Activated B cell treated with CpG ODN at 0.5 μM for 24 hours (primary cell): ENCODE measurements around the gene INPP5A. TPM values are rescaled to one million over a fixed set of nuclear protein-coding genes. Genes with fewer than 3 reads are reported as not detected.

Source experiments
- ATAC-seq: fragments of 200-7000 bp; cut with Tn5 transposase; one replicate; pipeline ENCODE4 v1.10.0; 2021; ENCODE audit warnings: low read depth, mild to moderate bottlenecking, moderate library complexity
- CTCF ChIA-PET: fragments of 350-600 bp; sonication (Branson Sonifier 250); formaldehyde crosslinking; loops from one replicate; lab custom pipeline; 2021; ENCODE audit warnings: antibody characterized with exemption; lab: Charles Lee
- POLR2A ChIA-PET: fragments of 350-600 bp; sonication (Branson Sonifier 250); formaldehyde crosslinking; loops from one replicate; lab custom pipeline; 2021; ENCODE audit warnings: antibody characterized with exemption; lab: Charles Lee
- DNase-seq: peaks from one replicate; pipeline ENCODE4 v3.0.0; 2022
- H3K27ac Mint-ChIP-seq: one replicate; pipeline ENCODE4 v1.8.0; 2020; ENCODE audit warnings: mixed read lengths
- H3K27me3 Mint-ChIP-seq: one replicate; pipeline ENCODE4 v1.8.0; 2021; ENCODE audit warnings: mixed read lengths
- H3K36me3 Mint-ChIP-seq: one replicate; pipeline ENCODE4 v1.8.0; 2021; ENCODE audit warnings: low read depth, mixed read lengths
- H3K4me1 Mint-ChIP-seq: one replicate; pipeline ENCODE4 v1.8.0; 2021; ENCODE audit warnings: mixed read lengths
- H3K4me3 Mint-ChIP-seq: one replicate; pipeline ENCODE4 v1.8.0; 2020; ENCODE audit warnings: mild to moderate bottlenecking, mixed read lengths
- H3K9me3 Mint-ChIP-seq: one replicate; pipeline ENCODE4 v1.8.0; 2020; ENCODE audit warnings: mixed read lengths
- CTCF ChIP-seq: fragments of 200-600 bp; IDR thresholded peaks from one replicate; pipeline ENCODE4 v1.8.0; 2022; ENCODE audit warnings: antibody characterized with exemption, mild to moderate bottlenecking
- intact Hi-C: fragments of 100-400 bp; cut with micrococcal nuclease; formaldehyde crosslinking; loops from one replicate; pipeline ENCODE4 v1.15.1; 2024
- total RNA-seq: library from RNA; stranded (reverse); gene quantifications from 2 replicates; pipeline ENCODE4 v1.2.3, GENCODE V29; 2022

Gene INPP5A
- total RNA-seq, 1 donor from 2014 or later: 24.9 TPM

GRCh38 chr10:132638130-132638515 is 100.5 kb downstream of the INPP5A start:
- Mint-ChIP-seq H3K9me3 (no peaks in the 10 kb centered on the region), H3K27me3 (no peaks in the 10 kb centered on the region), H3K27ac (no peak overlapping the region), H3K4me3 (no peak overlapping the region), H3K36me3 (peaks cover 7% of the 10 kb centered on the region), H3K4me1 (peaks cover 33% of the 10 kb centered on the region)
- no peak for ATAC-seq
- CTCF ChIA-PET: interaction anchor here (0.9 to 1.6 kb wide), 4 partner anchors 177 to 251 kb away, joined by 3 to 12 read pairs (median 4); no protein-coding TSS in a partner anchor
- intact Hi-C loops: loop anchor here (1.0 kb wide), 1 partner anchor 415 kb away; no protein-coding TSS in a partner anchor
- TF ChIP-seq CTCF: no peak
- peak; percentile 13 for DNase-seq
- POLR2A ChIA-PET: no interaction called here

- H3K9me3 Mint-ChIP-seq: no peaks in the 10 kb centered on the region
- no peak overlapping the region for H3K4me3 Mint-ChIP-seq
- intact Hi-C loops: no loop called here
- no peak for TF ChIP-seq CTCF
- H3K27me3 Mint-ChIP-seq: no peaks in the 10 kb centered on the region
- no peak for ATAC-seq
- H3K27ac Mint-ChIP-seq: no peak overlapping the region
- POLR2A ChIA-PET: no interaction called here
- H3K4me1 Mint-ChIP-seq: peaks cover 23% of the 10 kb centered on the region
- H3K36me3 Mint-ChIP-seq: peaks cover 7% of the 10 kb centered on the region
- CTCF ChIA-PET: interaction anchor here (1.6 kb wide), 1 partner anchor 180 kb away, joined by 12 read pairs; no protein-coding TSS in a partner anchor
- DNase-seq: no peak
Measured at GRCh38 chr10:132639470-132639869, 101.9 kb downstream of the INPP5A start.

- H3K4me3 Mint-ChIP-seq: no peak overlapping the region
- CTCF ChIA-PET: interaction anchor here (0.9 kb wide), 1 partner anchor 181 kb away, joined by 3 read pairs; no protein-coding TSS in a partner anchor
- H3K27ac Mint-ChIP-seq: no peak overlapping the region
- H3K36me3 Mint-ChIP-seq: peaks cover 7% of the 10 kb centered on the region
- H3K4me1 Mint-ChIP-seq: peaks cover 18% of the 10 kb centered on the region
- intact Hi-C loops: no loop called here
- DNase-seq (peak; percentile 10), ATAC-seq (no peak)
- H3K27me3 Mint-ChIP-seq: no peaks in the 10 kb centered on the region
- no peaks in the 10 kb centered on the region for H3K9me3 Mint-ChIP-seq
- POLR2A ChIA-PET: no interaction called here
- TF ChIP-seq CTCF: no peak
Measured at GRCh38 chr10:132640326-132641125, 102.9 kb downstream of the INPP5A start.

GRCh38 chr10:132641401-132641800 is 103.8 kb downstream of the INPP5A start:
- ATAC-seq: no peak
- CTCF ChIA-PET: no interaction called here
- H3K4me1 Mint-ChIP-seq: peaks cover 18% of the 10 kb centered on the region

More at GRCh38 chr10:132641401-132641800, 103.8 kb downstream of the INPP5A start:
- H3K36me3 Mint-ChIP-seq: peaks cover 13% of the 10 kb centered on the region
- intact Hi-C loops: no loop called here
- no peaks in the 10 kb centered on the region for H3K27me3 Mint-ChIP-seq
- no peak overlapping the region for H3K27ac Mint-ChIP-seq
- TF ChIP-seq CTCF: no peak
- DNase-seq: peak; percentile 1
- POLR2A ChIA-PET: no interaction called here
- no peaks in the 10 kb centered on the region for H3K9me3 Mint-ChIP-seq
- H3K4me3 Mint-ChIP-seq: no peak overlapping the region
